Stimulated activated CD8-positive, alpha-beta memory T cell treated with anti-CD3 and anti-CD28 coated beads, Interleukin-7, amount 100 ng/mL, for 1 hour (primary cell): ENCODE measurements around the gene FBXW9.
"Not testable (repeated sequence)": the region's sequence is repeated elsewhere in the genome, so short reads cannot be mapped to it uniquely, and the experiment has no call there.

ENCODE experiments used
- DNase-seq, 2 donors: peaks; one replicate each; pipeline ENCODE4 v3.0.0-alpha.2; 2020; ENCODE audit warnings: low read depth in 2 of 2

The FBXW9 gene

DNA sequence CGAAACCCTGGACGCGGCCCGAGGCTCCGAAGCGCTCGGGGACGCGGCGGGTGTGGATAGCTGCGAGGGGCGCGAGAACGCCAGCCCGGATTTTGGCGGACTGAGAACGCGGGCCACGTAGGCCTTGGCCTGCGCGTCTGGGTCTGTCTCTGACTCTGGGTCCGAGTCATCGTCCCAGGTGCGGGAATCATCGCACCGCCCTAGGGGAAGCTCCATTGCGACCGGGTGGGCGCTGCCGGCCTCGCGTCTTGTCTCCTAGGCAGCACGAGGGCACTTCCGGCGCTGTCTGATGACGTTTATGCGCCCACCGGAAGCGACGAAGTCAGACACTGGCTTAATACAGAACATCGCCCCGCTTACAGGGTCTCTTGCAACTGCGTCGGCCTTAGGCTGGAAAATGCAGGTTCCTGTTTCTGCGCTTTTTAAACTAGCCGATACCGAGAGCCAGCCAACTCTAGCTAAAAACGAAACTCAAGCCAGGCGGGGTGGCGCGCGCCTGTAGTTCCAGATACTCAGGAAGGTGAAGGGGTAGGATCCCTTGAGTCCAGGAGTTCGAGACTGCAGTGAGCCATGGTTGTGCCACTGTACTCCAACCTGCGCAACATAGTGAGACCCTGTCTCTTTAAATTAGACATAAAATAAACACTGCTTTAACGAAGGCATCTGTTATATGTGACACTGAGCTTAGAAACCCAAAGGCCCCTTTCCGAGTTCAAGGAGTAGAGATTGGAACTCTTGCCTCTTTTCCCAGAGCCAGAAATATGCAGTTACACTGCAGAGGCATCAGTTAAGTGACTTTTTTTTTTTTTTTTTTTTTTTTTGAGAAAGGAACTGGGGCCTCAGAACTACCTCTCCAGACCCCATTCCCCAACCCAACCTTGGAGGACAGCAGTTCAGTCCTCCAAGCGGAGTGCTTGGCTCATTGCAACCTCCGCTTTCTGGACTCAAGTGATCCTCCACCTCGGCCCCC, at the start of gene FBXW9:
FBXW9 (minus strand) TSS at position 266 of the 970 bp plus-strand sequence; CDS start at position 216, 50 bp downstream.
- DNase-seq, result peak; percentile 99

DNA sequence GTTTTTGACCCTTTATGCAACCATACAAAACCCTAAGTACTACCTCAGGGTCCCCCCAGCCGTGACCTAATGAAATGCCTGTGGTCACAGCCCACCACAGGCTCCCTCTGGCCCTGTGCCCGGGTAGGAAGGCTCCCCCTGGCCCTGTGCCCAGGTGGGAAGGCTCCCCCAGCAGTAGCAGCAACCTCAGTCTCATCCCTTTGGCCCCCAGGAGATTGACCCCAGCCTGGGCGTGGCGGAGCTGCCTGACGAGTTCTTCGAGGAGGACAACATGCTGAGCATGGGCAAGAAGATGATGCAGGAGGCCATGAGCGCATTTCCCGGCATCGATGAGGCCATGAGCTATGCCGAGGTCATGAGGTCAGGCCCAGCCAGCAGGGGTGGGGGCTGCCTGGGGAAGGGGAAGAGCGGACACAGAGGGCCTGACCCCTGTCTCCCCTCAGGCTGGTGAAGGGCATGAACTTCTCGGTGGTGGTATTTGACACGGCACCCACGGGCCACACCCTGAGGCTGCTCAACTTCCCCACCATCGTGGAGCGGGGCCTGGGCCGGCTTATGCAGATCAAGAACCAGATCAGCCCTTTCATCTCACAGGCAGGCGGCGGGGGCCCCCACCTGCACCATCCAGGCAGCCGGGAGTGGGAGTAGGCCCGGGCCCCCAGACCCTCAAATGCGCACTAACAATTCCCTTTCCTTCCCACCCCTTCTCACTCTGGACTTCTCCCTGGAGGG, 48.9 kb upstream of the FBXW9 start:
- DNase-seq, result no peak

DNA sequence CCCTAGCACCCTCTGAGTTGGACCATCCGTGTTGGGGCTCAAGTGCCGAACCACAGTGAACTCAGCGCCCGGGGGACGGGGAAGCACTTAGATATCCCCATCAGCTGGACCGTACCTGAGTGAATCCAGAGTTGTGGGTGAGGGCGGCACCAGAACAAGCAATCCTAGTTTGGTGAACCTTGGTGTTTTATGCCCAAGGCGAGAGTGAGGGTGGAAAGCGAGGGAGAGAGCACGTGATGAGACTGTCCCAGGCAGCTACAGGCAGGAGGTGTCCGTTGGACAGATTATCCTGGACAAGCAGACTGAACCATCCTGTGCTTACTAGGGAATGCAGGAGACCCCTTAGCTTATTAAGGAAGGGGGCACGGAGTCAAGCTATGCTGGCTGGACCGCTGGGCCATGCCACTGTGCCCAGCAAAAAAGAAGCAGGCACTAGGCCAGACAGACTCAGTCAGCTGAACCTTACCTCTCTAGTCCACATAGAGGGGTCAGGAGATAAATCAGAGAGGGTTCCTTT, 41.5 kb upstream of the FBXW9 start:
- DNase-seq, result no peak

DNA sequence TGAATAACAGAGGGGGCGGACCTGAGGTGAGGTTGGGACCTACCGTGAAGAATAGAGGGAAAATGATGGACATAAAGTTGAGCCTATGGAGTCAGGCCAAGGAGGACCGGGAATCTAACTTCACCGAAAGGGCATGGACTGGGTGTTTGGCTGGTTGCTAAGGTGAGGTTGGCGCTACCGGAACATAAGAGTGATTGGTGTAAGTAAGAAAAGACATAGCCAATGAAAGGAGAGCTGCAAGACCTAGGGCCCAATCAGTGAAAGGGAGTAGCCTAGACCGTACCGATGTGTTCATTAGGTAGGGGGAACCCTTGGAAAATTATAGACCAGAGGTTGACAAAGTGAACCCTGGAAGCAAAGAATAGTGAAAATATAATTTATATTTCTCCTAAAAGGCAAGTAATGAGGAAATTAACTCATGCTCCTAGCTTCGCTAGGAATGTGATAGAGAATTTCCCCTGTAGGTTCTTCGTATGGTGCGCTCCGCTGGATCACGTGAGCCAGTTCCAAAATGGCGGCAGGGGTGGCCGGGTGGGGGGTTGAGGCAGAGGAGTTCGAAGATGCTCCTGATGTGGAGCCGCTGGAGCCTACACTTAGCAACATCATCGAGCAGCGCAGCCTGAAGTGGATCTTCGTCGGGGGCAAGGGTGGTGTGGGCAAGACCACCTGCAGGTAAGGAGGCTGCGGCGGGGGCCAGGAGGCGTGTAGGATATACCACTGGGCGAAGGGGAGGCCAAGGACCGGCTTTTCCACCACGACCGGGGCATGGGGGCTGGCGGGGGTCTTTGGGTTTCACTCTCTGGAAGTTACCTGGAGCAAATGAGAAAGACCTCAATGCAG, 40.8 kb upstream of the FBXW9 start, which contains the start of gene GET3:
GET3 (plus strand) TSS at position 503 of the 840 bp plus-strand sequence; CDS start at position 512, 9 bp downstream.
- peak; percentile 50 to 62 for DNase-seq

DNA sequence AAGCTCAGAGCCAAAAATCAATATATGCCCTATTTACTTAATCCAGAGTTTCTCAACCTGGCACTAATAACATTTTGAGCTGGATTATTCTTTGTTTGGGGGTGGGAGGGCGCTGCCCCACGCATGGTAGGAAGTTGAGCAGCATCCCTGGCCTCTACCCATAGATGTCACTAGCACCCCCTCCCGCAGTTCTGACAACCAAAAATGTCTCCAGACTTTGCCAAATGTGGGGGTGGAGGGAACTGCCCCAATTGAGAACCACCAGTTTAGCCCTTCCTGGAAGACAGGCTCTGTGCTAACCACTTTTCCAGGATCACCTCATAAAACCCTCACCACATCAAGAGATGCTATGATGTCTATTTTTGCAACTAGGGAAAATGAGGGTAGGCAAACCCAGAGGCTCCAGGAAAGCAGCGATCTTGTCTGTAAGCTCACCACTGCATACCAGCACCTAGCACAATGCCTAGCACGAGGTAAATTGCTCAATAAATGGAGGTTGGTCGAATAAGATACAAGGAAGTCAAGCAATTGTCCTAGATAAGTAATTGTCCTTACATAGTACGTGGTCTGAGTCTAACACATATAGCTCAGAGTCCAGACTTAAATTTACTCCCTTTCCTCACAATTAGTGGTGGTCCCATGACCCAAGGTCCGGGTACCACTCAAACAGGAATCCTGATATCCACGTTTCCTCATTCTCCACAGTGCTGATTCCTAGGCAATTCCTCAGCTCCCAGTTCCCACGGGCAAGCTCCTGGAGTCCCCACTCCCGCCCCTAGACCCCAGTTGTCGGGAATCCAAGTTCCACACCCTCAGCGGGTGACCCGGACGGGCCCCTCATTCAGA, 37.2 kb upstream of the FBXW9 start:
- DNase-seq, result no peak

DNA sequence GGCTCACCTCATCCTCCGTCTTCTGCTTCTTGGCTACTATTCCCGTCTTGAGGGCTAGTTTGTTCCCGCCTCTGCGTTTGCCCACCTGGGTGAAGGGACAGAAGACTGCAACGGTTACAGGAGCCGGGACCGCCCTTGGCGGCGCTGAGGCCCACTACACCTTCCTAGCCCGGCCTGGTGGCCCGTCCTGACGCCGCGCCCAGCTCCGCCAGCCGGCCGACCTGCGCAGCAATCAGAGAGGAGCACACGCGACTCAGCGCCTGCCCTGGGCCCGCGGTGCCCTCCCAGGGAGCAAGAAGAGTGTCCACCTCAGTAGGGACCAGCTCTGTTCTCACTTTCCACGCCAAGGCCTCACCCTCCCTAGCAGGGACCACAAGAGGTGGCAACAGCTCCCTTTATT, 34.9 kb upstream of the FBXW9 start:
- no peak for DNase-seq

DNA sequence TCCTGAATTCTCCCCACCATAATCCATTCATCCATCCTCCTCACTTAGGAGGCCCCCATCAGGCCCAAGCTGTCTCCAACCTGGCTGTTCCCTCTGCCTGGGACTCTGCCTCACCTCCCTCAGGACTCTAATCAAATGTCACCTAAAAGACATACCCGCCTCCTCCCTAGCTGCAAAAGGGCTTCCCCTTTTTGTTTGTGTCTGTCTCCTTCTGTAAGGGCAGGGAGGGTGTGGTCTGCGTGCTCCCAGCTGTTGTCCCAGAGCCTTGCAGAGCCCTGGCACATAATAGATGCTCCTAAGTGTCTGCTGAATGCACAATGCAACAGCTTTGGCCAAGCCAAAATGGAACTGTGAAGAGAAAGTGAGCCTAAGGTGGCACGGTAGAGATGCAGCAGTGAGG, 33.6 kb upstream of the FBXW9 start:
- DNase-seq, result no peak

DNA sequence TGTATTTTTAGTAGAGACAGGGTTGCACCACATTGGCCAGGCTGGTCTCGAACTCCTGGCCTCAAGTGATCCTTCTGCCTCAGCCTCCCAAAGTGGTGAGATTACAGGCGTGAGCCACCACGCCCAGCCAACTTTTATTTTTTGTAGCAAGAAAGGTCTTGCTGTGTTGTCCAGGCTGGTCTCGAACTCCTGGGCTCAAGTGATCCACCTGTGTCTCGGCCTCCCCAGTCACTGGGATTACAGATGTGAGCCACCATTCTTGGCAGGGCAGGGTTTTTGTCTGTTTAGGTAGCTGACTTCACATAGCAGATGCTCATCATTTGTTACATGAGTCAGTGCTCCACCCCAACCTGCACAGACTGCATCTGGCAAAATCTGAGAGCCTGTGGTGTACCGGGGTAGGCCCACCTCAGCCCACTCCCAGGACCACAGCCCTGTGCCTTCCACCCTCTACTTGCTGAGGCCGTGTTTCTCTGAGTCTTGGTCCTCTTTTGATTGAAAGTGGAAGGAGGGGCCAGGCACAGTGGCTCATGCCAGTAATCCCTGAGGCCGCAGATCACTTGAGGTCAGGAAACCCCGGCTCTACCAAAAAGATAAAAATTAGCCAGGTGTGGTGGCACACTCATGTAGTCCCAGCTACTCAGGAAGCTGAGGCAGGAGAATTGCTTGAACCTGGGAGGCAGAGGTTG, 31.5 kb upstream of the FBXW9 start:
- no peak for DNase-seq

DNA sequence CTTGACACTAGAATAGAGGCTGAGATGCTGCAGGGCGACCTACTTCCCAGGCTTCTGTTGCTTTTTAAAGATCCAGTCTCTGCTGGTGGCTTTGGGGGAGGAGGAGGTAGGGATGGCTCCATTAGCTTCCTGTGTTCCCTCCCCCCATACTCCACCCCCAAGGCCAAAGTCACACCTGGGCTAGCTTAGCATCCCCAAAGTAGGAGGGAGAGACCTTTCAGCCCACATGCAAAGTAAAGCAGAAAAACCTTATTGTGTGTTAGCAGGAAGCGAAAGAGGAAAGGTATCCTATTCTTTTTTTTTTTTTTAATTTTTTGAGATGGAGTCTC, 30.5 kb upstream of the FBXW9 start:
- DNase-seq, result no peak

DNA sequence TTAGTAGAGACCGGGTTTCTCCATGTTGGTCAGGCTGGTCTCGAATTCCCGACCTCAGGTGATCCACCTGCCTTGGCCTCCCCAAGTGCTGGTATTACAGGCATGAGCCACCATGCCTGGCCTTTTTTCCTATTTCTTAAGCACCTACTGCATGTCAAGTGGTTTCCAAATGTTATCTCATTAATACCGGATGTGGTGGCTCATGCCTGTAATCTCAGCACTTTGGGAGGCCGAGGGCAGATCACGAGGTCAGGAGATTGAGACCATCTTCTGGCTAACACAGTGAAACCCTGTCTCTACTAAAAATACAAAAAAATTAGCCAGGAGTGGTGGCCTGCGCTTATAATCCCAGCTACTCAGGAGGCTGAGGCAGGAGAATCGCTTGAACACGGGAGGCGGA, 29.2 kb upstream of the FBXW9 start:
- DNase-seq, result not testable (repeated sequence)

DNA sequence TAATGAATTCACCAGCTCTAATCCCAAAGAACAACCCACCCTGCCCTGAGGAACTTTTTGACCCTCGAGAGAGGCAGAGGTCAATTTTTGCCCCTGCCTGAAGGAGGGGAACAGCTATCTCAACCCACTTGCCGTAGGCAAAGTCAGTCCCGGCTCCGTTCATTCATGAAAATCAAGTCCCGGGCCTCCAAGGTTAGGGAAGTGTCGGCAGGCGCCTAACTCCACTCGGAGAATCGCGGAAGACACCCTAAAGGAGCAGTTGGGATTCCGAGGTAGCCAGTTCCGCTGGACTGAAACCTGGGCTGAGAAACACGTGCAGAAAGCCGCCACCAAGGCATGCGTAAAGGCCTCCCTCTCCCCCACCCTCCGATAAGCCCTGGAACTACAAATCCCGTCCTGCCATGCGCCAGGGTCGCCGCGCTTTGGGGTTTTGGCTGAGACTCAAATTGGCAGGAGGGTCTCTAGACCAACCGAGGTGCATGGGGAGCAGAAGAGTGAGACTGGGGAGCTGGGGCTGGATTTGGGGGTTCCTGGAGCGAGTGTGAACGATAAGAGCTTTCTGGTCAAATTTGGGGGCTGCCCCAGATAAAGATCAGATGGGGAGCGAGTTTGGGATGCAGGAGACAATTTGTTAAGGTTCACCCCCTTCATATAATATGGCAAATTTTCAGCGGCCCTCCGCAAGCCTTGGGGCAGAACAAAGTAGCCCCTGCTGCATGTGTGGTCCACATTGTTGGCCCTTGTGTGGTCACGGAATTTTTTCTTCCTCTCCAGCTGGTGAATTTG, 27.4 kb upstream of the FBXW9 start, which contains the start of gene TNPO2:
TNPO2 (minus strand) TSS at position 292 of the 786 bp plus-strand sequence. CDS start 2,955 bp downstream, outside the sequence.
- peak in 1 of 2 donors; percentile 41 for DNase-seq

DNA sequence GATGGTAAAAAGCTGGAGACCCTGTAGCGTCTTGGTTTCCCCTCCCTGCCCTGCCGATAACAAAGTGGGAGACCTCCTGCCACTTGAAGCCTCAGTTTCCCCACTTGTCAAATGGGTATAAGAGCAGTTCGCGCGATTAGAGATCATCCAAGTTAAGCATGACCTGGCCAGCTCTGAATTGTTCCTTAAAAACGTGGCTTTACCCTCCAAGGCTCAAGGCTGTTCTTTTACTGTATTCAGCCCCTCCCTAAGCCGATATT, 26.9 kb upstream of the FBXW9 start:
- DNase-seq, result no peak

DNA sequence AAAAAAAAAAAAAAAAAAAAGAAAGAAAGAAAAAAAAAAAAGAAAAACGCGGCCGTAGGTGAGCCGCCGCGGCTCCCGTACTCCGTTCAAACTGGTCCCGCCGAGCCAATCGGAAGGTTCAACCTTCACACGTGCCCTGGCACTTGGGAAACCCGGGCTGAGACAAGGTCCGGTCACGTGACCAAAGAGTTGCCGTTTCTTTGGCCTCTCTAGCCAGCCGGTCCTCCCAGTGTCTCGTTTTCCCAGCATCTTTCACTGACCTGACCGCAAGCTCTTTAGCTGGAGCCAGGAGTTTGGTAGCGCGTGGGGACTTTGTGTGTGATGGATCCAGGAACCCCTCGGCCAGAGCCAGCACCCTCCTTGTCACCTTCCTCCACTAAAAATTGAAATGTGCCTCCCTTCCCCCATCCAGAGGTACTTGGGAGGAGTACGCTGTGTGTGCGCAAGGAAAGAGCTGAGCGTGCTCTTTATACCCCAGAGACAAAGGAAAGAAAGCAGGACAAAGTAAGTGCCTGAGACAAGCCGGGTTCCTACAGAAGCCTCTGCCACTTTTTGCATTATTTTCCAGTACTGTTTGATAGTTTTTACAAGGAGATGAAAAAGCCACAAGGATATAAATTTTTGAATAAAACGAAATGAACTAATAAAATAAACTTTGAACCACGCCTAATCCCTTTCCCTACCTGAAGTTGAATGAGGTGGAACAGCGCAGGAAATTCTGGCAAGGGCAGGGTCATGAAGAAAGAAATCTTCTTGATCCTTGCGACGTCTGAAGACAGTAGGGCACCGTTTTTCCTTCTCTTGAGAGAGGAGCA, 26.3 kb upstream of the FBXW9 start:
- DNase-seq, result peak; percentile 80 to 84

DNA sequence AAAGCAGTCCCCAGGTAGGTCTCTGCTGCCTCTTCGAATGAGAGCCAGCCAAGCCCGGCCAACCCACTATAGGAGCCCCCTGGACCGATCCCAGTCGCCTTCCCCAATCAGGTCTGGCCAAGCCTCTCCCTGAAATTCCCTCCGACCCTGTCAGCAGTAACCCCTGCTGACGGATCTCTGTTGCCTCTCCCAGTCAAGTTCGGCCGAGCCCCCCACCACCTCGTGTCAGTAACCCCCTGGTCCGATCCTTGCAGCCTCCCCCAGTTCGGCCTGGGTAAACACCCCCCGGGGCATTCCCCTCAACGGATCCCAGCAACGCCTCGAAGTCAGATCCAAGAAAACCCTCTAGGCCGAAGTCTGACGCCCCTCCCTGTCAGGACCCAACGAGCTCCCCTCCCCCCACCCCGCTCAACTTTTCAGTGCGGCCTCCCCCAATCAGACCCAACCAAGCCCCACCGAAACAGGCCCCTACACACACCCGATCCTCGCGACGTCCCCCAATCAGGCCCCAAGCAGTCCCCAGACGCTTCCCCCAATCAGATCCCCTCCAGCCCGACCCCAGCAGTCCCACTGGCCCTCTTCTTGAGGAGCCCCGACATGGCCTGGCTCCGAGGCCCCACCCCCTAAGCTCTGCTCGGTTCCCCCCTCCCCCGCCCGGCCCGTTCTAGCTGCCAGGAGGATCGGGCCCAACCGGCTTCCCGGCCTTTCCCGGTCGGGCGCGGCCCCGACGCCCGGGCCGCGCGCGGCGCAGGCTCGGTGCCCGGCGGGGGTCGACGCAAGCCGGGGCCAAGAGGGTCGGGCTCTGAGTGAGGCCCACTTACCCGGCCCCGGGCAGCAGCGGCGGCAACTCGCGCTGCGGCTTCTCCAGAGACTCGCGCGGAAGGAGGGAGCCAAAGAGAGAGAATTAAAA, 25.5 kb upstream of the FBXW9 start:
- DNase-seq, result no peak

DNA sequence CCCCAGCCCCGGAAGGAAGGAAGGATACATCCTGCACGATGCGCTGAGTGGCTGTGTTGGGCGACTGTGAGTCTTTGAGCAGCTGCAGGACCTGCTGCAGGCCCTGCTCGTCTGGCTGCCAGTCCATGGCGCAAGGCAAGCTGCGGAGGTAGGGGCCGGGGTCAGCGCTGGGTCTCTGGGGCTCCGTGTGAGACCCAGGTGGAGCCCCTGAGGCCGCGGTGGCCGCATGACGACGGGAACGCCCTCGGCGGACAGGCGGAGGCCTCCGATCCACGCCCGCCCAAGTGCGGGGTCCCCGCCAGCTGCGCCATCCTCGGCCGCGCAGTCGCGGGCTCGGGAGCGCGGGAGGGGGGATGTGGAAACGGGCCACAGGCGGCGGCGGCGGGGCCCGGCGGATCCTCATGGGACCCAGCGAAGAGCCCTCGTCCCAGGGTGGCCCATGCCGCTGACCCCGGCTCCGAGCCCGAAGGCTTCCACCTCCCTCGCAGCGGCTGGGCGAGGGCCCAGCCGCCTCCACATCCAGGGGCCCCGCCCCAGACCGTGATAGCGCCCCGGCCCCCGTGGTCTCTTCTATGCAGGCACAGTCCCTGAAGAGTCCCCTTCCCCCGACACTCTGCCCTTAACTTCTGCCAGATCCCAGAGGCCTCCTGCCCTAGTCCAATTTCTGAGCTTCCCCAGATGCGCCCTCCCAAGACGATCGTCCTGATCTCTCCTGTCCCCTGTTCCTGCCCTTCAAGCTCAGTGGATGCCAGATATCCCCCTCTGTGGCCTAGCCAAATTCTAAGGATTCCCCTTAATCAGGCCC, 24.6 kb upstream of the FBXW9 start:
- no peak for DNase-seq

DNA sequence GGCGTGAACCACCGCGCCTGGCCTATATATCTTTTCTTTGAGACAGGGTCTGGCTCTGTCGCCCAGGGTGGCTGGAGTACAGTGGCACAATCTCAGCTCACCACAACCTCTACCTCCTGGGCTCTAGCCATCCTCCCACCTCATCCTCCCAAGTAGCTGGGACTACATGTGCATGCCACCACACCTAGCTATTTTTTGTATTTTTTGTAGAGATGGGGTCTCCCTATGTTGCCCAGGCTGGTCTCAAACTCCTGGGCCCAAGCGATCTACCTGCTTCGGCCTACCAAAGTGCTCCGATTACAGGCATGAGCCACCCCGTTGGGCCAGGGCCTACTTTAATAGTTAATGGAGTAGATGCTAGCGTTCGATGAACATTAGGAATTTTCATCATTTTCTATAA, 23.9 kb upstream of the FBXW9 start:
- DNase-seq, result no peak

DNA sequence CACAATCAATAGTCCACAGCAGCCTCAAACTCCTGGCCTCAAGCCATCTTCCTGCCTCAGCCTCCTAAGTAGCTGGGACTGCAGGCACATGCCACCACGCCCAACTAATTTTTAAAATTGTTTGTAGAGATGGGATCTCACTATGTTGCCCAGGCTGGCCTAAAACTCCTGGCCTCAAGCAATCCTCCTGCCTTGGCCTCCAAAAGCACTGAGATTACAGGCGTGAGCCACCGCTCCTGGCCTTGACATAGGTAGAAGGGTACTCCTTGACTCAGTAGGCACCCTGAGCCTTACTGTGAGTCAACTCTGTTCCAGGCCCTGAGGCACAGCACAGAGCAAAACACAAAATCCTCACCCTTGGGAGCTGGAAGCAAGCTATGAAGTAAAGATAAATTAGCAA, 19.5 kb upstream of the FBXW9 start:
- no peak for DNase-seq
